HT-29 (cell line): ENCODE results near the gene ARSH. TPM values are rescaled to one million over a fixed set of nuclear protein-coding genes. Genes with fewer than 3 reads are reported as not detected.
"Not testable (repeated sequence)": the region's sequence is repeated elsewhere in the genome, so short reads cannot be mapped to it uniquely, and the experiment has no call there.

Experiments
- DNase-seq: peaks from one replicate; pipeline ENCODE4 v3.0.0-alpha.2; 2015; ENCODE audit warnings: low spot score
- total RNA-seq: library from RNA; depleted of rRNA; stranded (reverse); fragments of >200 nt; shearing (Covaris generic); gene quantifications from 2 replicates; pipeline ENCODE4 v1.2.3, GENCODE V29; 2014; rRNA removed

ARSH gene
- 0.08 and 0.23 TPM in 2 replicates for total RNA-seq

DNA sequence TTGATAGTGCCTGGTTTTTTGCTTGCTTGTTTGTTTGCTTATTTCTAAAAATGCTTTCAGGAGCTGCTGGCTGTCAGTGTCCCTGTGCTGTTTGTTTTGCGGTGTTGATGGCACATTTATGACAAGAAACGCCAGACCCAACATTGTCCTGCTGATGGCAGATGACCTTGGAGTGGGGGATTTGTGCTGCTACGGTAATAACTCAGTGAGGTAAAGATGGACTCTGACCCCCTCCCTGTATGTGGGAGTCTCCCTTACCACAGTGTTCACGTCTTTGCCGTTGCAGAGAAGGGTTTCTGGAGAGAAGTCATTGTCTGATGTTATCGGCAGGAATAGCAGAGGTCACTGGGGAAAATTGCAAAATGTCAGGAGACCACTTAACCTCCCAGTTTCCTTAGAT, at the start of gene ARSH:
Gene ARSH (plus strand): TSS at position 52 of the 400 bp plus-strand sequence. CDS start 67 bp downstream, at position 119.
- no peak for DNase-seq

DNA sequence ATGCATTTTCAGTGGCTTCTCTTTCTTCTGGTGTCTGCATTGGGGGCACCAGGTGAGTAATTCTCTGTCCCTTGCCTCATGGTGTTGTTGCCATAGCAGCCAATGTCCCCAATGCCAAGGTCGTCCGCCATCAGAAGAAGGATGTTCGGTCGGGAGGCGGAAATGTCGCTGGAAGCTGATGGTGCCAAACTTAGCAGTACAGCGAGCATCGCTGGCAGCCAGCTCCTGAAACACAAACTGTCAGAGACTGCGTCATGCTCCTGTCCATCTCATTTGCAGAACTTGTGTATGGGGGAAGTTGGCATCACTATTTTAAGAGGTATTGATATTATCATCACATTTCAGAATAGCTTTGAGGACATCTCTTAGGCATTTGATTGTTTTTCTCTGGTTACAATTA, 48.1 kb upstream of the ARSH start:
- DNase-seq: no peak

DNA sequence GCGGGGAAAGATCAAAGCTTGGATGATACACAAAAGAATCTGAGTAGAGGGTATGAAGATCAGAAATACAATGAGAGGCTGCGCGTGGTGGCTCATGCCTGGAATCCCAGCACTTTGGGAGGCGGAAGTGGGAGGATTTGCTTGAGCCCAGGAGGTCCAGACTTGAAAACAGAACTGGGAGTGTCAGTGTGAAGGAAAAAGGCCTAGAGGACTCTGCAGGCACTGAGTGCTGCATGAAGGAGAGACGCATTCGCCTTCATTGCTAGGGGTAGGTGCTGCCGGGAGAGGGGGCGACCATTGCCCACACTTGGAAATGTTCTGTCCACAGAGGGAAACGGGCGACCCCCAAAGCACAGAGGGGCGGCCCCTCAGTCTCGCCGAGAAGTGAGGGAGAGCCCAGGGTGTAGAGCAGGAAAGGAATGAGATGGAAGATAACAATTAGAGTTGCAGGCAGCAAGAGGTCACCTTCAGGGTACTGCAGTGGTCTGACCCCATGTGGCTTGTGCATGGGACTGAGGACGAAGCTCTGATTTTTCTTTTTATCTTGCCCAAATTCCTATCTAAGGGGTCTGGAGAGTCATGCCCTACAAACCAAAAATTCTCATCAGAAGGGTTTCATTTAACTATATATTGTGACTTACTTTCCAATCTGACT, 45.4 kb upstream of the ARSH start:
- no peak for DNase-seq

GRCh38 chrX:2962381-2962780, 44.0 kb upstream of the ARSH start:
- no peak for DNase-seq

GRCh38 chrX:2963449-2963848, 42.9 kb upstream of the ARSH start:
- not testable (repeated sequence) for DNase-seq

DNA sequence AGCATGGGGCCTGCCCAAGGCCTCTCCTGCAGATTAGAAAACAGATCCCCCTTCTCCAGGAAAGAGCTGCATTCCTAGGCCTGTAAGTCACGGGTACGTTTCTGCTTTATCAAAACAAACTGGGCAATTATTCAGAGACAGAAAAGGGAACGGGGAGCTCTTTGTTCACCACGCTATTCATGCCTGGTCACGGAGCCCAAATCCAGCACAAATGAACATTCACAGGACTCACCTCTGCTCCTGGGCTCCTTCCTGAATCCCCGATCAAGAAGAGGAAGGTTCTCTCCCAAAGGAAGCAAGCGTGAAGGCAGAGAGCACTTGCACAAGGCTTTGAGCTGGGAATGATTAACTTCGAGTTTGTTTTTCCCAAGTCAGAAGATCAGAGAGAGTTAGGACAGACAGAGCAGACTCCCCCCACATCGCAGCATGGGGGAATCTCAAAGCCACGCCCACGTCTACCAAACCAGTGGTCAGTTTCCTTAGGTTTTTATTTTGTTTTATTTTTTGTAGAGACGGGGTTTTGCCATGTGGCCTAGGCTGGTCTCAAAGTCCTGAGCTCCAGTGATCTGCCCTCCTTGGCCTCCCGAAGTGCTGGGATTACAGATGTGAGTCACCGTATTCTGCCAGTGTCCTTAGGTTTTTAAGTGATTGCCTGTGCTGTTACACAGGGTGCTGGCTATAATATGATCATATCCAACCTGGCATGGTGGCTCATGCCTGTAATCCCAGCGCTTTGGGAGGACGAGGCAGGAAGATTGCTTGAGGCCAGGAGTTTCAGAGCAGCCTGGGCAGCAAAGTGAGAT, 42.2 kb upstream of the ARSH start:
- DNase-seq: peak; percentile 53

DNA sequence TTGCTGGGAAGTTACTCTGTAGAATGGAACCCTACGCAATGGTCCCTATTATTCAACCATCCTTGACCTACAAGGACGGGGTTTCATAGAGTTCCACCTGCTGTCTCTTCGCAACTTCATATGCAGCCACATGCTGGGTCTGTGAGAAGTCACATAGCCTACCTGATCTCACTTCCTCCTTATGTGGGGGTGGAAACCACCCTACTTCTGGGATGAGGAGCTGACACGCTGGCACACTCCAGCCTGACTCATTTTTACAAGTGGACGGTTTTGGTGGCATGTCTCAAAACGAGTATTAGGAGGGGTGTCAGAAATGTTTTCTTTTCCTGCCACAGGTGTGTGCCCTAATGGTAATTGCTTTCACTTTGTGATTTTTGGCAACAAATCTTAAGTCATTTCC, 40.4 kb upstream of the ARSH start:
- DNase-seq: no peak

- DNase-seq: no peak
Measured at GRCh38 chrX:2967012-2967411, 39.3 kb upstream of the ARSH start.

DNA sequence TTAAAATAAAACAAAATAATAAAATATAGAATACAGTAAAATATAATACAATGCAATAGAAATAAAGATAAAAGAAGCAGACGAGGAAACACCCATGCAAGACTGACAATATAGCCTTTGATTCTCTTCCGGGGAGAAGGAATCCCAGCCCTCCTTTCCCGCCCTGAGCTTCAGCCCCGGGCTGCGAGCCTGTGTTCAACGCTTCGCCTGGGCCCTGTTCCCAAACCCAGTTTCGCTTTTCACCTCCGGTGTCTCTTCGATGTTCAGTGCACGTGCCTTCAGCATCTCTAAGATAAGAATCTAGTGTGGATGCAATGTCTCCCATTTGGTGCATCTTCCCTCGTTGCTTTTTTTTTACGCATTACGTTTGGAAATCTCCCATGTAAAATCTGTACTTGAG, 38.8 kb upstream of the ARSH start:
- DNase-seq: no peak

DNA sequence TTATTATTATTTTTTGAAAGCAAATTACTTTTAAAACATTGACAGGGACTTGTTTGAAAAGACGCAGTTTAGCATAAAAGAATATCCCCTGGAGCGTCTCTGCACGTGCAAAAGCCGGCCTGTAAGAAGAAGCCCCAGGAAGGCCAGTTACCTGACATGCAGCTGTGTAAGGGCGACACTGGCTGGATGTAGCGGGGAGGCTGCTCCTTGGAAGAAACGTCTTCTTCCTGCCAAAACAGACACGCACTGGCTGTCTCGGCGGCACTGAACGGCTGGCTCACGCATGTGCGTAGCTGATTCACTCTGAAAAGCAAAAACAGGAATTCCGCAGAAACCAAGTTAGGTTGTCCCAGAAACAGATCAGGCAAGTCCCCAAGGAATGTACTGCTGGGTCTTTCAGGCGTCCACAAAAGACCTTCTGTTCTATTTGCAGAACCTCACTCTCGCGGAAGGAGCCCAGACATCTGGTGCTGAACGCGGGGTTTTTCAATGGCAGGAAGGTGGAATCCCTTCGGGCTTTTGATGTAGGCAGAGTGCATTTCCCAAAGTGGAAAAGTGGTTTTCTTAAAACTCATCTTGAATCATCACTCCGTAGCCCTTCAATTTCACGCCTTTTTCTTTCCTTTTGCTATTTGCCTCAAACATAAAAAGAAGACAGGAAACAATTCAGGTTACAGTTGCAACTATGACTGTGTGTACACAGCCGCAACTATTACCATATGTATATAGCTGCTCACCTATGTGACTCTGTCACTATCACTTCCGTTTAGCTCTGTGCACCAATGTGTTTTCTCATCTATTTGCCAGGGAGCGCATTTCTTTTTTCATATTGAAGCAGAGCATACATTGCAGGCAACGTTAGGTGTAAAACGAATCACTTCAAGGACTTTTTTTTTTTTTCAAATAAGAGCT, 38.1 kb upstream of the ARSH start:
- no peak for DNase-seq

GRCh38 chrX:2969021-2969420, 37.3 kb upstream of the ARSH start:
- DNase-seq: no peak

DNA sequence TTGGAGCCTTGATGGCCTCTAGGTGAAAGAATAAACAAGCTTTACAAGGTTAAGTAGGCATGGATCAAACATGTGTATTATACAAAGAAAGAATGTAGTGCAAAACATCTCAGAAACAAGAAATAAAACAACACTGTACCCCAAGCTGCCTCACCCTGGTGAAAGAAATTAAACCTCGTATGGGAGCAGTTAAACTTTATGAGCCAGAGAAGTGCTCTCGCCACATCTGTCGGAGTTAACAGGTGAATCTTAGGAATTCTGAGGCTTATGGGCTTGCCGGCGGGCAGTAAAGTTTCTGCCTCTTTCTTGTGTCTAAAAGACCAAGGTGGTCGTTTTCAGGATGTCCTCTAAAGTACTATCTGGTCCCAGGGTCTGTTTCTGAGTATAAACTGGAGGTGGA, 34.0 kb upstream of the ARSH start:
- DNase-seq: no peak

- no peak for DNase-seq
Measured at GRCh38 chrX:2974961-2975360, 31.4 kb upstream of the ARSH start.

GRCh38 chrX:2978639-2979038, 27.7 kb upstream of the ARSH start:
- not testable (repeated sequence) for DNase-seq

GRCh38 chrX:2984342-2984741, 22.0 kb upstream of the ARSH start:
- peak; percentile 1 for DNase-seq

- no peak for DNase-seq
Measured at GRCh38 chrX:2989565-2989964, 16.8 kb upstream of the ARSH start.

- DNase-seq: no peak
Measured at GRCh38 chrX:3010532-3010931, 4.2 kb downstream of the ARSH start.

DNA sequence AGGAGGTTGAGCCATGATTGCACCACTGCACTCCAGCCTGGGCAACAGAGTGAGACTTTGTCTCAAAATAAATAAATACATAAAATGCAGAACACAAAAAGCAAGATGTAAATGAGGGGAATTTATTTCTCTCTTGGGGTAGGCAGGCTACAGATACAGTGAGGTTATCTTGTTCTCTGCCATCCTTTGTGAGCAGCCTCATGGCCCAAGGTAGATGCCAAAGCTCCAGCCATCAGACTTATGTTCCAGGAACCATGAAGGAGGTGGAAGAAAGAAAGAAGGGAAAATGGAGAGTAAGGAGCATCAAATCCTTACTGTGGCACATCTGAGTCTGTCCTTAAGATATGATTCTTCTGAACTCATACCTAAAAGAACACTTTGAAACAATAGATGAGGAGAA, 11.1 kb downstream of the ARSH start:
- no peak for DNase-seq

- DNase-seq: no peak
Measured at GRCh38 chrX:3024176-3024575, 17.8 kb downstream of the ARSH start.

DNA sequence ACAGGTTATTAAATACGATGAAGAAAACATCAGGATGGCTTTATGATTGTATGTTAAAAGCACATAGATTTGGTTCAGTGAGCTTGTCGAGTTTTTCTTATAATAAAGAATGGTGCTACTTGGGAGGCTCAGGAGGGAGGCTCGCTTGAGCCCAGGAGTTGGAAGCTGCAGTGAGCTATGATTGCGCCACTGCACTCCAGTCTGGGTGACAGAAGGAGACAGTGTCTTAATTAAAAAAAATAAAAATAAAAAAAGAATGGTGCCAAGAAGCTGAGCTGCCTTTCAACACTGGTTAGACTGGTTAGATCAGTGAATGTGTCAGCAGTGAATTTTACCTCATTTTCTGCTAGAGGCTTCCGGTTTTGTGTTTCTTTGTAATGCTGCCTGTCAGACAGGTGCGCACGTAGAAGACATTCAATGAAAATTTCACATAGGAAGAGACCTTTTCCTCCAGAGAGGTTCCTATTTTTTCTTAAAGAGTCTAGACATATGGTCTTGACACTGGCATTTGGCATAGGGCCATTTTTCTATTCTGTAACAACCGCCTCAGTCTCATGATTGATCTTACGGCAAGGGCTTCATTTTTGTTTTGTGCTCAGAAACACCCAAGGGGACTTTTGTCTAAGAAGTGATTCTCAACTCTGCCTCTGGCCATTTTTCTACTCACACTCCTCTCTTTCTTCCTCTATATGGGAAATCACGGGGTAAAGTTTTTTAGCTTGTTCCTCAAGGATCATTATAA, 19.9 kb downstream of the ARSH start:
- DNase-seq: peak; percentile 73

DNA sequence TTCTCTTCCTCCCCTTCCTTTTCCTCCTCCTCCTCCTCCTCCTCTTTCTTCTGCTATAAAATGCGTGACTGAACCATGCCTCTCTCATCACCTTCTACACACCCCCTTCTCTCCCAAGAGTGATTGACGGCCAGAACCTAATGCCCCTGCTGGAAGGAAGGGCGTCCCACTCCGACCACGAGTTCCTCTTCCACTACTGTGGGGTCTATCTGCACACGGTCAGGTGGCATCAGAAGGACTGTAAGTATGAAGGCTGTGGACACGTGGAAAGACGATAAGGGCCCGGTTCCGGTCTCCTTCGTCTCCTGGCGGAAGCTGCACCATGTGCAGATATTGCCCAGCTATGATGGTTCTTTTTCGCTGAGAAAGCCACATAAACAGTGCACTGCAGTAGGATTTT, 22.8 kb downstream of the ARSH start:
- DNase-seq: no peak
